GM19395 (cell line): Measurements from ENCODE around the gene ZIC4.

Source experiments
- ATAC-seq: cut with Tn5 transposase; IDR thresholded peaks from one replicate; pipeline ENCODE4 v1.9.1; 2021; ENCODE audit warnings: mild to moderate bottlenecking, moderate library complexity; ENCODE audit not compliant: unreplicated experiment

Gene ZIC4

DNA sequence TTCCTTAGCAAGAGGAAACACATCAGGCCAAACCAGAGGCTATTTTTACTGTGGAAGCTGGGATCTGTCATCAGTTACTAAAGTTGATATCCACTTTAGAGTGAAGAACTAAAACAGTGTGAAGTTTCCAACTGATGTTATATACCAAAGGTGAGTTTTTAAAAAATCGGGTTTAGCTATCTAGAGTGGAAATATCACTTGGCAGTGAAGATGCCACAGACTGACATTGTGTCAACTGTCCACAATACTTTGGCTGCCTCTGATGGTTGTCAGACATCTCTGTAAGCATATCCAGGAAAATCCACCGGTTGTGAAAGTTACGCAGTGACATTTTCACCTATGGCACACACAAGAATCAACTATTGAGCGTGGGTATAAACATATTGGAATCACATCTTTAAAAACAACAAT lies 12.0 kb upstream of the ZIC4 start:
- ATAC-seq, result no peak

DNA sequence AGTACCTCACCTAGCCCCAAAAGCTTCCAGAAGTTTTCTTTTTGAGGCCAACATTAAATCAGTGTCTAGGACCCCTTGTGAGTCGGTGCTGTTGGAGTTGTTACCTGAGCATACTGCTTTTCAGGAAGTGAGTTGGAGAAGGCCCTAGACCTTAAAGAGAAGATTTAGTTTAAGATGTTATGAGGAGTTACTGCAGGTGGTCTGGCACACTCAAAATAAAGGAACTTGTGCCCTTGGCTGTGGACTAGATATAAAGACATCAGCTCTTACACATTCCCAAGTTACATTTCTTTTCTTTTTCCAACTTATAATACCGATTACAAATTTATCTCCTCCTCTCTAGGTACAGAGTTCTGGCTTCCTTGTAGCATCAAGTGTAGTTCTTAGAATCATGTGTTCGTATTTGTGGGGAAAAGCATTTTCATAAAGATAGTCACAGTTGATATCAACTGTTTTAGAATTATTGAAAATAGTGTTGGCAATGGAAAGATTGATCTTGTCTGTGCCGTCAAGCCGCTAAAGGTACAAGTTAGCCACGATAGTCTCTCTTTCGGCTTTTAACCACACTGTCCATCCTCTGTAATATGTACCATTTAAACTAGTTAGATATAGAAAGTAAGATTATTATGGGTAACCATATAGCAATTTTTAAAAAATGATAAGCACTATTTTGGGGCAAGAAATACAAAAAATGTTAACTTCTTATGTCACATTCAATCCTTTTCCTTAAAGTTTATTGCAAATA lies 11.4 kb upstream of the ZIC4 start:
- ATAC-seq, result no peak

DNA sequence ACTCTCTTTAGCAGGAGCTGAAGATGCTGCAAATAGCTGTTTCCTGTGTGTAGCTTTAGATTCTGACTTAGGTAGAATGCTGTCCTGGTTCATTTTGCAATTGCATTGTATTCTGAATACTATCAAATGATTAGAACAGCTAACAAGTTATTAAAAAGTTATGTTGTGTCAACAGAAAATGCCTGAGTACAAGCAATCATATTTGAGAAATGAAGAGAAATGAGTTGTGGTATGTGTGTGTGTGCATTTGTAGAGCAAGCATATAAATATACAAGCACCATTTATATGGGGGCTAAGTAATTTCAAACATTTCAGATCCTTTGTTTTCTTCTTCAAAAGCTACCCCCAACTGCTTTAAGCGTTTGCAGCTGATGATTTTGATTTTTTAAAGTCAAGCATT lies 10.6 kb upstream of the ZIC4 start:
- ATAC-seq, result no peak

DNA sequence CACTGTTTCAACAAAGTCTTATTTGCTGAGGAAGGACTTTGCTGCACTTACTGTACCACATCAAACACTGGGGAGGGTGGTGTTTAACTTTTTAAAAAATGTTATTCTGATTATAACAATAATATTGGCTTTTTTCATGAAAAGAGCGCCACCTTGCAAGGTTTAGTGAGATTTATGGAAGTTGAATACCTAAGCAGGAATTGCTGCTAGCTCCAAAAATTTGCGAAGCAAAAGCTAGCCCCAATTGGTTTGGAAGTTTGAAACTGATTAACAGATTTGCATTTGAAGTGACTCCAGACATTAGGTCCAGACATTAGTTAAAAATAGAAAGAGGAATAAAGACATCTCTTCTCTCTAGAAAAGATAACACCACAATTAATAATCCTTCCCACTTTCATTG lies 9.5 kb upstream of the ZIC4 start:
- no peak for ATAC-seq

DNA sequence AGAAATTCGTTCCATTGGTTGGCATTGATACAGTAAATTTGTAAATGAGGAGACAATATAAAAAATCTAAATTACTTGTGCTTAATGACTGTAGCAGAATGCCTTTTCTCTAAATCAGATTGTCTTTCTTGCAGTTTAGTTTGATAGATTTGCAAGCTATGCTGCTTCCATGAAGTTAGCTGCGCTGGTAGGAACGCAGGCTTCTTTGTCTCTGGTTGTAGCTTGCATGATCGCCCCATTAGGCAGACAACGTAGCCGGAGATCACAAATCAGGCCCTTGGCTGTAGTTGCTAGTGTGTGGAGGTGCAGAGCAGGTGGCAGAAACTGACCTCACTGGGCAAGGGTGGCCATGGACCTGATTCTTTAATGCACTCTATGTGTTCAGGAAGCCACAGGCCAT lies 8.9 kb upstream of the ZIC4 start:
- no peak for ATAC-seq

DNA sequence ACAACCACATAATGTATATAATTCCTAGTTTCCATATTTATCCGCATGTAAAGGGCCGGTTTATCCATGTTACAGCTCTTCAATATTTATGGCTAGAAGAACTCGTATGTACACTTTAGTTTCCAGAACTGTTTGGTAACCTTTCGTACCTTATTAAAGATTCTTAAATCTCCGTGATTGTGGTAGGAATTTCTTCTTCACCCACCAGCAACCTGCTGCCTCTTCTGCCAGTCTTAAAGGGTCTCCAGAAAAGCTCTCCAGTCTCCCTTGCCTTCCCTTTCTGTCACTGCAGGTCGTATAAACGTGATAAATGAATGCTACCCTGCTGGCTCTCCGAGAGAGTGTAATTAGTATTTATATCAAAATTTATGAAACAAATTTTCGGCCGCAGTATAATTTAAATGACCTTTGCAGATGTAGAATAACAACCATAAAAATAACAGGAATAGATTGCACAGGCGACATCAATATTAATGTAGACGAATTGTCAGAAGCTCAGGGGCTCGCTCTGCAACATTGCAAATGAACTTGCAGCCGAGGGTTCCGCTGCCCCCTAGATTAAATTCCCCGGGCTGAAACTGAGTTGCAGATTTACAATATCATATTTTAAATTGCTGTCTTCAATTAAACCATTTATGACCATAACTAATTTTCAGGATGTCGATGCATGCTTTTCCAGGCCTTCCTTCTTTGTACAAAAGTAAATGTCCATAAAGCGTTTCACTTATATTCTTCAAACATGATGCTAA lies 8.2 kb upstream of the ZIC4 start:
- no peak for ATAC-seq

DNA sequence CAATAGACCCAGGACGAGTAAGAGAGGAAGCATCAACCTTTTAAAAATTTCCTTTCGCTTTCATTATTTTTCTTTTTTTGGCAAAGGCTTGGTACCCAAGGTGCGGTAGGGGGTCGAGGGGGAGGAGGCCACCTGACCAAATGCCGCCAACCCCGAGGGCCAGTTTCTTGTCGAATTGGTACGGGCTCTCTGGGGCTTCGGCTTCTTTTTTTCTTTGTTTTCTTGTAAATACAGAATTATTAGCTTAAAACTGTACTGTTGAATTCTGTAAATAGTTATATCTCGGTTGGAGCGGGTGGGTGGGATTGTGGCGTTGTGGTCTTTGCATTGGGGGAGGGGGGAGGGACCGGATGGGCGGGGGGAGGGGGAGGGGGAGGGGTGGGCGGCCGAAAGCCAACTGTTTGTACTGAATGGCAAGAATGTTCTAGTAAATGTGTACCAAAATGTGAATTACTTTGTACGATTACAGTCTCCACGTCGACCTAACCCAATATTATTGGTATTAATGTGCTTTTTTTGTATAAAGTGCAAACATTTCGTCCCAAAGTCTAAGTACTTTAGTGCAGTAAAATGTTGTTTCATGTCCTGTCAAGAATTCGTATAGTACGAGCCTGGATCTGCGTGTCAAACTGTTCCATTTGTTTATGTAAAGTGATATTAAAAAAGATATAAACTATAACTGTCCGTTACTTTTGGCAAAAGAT lies 7.5 kb upstream of the ZIC4 start:
- no peak for ATAC-seq

DNA sequence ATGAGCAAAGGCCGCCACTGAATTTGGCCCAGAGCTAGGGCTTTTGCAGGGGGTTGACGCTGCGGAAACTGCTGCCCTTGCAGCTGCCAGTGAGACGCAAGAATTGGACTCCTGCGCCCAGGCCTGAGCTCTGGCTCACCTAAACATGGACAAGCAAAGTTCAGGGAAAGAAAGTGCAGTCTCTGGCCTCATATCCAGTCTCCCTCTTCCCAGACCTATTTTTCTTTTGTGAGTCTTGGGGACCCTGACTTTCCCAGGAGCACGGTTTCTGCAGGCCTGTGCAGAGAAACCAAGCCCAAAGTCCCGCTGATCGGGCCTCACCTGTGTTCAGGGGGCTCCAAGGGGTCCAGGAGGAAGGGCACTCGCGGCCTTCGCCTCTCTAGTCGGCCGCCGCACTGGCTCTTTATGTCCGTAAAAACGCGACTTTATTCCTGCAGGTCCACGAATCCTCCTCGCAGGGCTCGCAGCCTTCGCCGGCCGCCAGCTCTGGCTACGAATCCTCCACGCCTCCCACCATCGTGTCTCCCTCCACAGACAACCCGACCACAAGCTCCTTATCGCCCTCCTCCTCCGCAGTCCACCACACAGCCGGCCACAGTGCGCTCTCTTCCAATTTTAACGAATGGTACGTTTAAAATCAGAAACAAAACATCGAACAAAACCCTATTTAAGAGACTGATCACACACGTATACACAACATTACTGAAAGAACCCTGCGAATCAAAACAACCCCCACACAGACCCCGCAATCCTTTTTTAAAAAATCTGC lies 6.8 kb upstream of the ZIC4 start:
- no peak for ATAC-seq

DNA sequence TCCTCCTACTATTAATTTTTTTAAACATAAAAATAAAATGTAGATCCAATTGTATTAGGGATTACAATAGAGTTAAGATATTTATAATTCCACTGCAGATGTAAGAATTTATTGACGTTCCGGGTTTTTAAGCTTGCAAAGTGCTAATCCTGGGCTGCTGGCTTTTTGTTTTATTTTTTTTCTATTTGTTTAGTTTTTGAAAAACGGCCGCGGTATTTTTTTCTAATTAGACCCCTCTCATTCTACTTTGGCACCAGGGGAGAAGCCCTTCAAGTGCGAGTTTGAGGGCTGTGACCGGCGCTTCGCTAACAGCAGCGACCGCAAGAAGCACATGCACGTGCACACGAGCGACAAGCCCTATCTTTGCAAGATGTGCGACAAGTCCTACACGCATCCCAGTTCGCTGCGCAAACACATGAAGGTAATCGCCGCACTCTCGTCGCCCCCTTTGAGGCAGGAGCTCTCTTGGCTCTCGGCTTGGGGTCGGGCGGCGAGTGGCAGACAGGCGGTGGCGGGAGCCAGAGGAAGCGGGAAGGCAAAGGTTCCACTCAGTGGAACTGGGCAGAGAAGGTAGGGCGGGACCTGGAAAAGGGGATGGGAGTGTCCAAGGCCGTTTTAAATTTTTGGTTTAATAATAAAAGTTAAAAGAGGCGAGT lies 6.0 kb upstream of the ZIC4 start:
- no peak for ATAC-seq

DNA sequence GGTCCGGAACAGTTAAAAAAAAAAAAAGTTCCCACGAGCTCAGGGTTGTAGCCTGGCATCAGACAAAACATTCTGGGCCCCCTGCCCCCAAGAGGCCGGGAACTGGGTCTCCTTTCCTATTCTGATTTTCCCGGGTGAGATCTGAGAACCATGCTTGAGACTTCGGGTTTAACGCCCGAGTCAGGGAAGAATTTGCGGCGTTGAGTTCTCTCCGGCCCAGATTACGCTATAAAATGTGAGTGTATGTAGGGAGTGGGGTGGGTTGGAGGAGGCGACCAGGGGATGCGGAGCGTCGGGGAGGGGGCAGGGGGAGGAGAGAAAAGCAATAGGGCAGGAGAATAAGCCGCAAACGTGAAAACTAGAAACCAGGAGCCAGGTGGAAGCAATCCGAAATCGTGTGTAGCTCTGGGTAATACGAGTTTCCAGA lies 5.5 kb upstream of the ZIC4 start:
- ATAC-seq, result no peak

DNA sequence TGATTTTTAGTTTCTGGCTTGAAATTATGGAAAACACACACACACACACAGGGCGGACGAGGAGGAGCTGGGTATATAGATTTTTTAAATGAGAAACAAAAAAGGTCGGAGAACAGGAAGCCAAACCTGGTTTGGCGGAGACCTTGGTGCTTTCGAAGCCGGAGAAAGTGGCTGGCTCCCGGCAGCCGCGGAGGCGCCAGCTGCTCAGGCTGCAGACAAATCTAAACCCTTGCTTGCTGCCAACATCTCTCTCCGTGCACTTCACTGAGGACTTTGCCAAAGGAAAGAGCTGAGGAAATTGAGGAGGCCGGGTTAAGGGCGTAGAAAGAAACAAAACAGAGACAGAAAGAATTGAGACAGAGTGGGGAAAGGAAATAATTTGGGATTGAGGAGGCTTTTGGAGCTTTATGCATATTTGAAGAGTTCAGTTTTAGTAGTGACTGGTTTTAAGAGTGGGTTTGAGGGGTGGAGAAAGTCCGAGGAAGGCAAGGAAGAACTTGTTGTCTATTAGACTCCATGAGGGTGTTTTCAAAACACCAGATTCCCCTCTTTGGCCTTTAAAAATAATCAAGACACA lies 5.0 kb upstream of the ZIC4 start:
- ATAC-seq, result no peak

DNA sequence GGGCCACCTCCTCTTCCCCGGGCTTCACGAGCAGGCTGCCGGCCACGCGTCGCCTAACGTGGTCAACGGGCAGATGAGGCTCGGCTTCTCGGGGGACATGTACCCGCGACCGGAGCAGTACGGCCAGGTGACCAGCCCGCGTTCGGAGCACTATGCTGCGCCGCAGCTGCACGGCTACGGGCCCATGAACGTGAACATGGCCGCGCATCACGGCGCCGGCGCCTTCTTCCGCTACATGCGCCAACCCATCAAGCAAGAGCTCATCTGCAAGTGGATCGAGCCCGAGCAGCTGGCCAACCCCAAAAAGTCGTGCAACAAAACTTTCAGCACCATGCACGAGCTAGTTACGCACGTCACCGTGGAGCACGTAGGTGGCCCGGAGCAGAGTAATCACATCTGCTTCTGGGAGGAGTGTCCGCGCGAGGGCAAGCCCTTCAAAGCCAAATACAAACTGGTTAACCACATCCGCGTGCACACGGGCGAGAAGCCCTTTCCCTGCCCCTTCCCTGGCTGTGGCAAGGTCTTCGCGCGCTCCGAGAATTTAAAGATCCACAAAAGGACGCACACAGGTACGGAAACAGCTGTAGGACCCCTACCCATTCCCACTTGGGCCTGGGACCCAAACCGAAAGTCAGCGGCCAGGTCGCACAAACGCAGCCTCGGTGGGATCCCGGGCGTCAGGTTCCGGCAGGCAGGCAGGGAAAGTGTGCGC lies 4.3 kb upstream of the ZIC4 start:
- ATAC-seq, result no peak

DNA sequence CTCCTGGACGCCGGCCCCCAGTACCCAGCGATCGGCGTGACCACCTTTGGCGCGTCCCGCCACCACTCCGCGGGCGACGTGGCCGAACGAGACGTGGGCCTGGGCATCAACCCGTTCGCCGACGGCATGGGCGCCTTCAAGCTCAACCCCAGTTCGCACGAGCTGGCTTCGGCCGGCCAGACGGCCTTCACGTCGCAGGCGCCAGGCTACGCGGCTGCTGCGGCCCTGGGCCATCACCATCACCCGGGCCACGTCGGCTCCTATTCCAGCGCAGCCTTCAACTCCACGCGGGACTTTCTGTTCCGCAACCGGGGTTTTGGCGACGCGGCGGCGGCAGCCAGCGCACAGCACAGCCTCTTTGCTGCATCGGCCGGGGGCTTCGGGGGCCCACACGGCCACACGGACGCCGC lies 3.8 kb upstream of the ZIC4 start:
- ATAC-seq, result no peak

DNA sequence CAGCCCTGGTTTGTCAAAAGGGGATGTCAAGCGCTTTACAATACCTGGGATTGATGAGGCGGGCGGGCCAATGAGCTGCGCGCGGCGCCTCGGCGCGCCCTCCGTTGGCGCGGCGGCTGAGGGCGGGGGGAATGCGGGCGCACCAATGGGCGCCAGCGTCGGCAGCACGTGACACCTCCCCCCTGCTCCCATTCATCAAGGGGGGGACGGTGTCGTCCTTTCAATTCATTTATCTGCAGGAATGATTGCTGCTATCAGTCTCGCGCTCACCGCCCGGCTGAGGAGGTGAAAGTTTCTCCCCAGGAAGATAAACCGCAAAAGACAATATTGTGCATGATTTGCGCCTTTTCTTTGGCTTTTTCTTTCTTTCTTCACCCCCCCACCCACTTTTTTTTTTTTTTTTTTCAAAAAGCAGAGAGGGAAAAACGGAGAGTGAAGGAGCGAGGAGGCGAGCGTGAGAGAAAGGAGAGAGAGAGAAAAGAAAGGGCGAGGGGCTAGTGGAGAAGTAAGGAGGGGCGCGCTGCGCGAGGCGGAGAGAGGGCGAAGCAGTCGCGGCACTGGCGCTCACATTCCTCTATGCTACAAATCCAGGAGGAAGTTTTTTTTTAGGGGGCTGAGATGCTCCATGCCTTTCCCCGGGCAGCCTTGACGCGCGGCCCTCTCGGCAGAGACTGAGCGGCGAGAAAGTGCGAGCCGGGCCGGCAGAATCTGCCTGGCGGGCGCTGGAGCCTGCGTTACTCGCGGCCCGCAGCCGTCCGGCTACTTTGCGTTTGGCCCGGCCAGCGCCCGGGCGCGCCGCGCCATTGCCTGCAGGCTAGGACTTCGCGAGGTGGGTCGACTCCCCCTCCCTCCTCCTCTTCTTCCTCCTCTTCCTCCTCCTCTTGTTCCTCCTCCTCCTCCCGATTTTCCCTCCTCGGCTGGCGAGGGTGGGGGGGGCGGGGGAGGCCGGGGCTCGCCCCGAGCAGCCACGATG lies 3.1 kb upstream of the ZIC4 start, which contains the start of gene ZIC1:
TSS of gene ZIC1 (plus strand) at position 223 of the 973 bp plus-strand sequence. CDS start at position 971, 748 bp downstream.
- ATAC-seq, result no peak

DNA sequence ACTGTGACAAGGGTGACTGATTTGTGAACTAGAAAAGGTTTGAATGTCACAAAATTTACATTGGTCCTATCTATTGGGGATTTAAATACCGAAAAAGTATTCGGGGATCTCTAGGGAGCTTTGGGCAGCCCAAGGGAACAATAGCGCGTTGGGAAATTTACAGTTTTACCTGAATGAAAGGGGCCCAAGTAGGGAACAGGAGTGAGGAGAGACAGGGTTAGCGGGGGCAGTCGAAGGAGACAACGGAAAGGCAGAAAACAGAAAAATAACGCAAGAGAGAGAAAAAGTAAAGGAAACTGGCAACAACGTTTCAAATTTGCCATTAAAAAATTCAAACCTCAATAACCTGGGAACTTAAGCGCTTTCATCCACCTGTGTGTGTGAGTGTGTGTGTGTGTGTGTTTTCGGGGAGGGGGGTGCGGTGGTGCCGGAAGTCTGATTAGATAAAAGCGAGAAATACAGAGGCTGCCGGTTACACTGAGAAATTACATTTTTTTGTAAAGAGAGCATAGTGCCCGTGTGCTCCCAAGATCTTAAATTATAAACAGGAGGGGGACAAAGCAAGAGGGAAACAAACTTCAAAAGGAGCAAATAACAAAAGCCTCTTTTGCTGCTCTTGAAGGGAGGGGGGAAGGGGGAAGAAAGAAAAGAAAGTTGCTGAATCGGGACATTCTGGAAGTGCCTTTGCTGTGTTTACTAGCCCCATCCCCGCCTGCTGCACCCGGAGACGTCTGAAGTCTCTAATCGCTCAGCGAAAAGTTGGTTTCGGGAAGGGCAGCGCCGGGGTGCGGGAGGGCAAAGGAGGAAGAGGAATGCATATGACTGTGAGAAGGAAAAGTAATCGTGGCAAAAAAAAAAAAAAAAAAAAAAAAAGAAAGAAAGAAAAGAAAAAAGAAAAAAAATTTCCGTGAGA lies 2.1 kb upstream of the ZIC4 start:
- ATAC-seq, result no peak

DNA sequence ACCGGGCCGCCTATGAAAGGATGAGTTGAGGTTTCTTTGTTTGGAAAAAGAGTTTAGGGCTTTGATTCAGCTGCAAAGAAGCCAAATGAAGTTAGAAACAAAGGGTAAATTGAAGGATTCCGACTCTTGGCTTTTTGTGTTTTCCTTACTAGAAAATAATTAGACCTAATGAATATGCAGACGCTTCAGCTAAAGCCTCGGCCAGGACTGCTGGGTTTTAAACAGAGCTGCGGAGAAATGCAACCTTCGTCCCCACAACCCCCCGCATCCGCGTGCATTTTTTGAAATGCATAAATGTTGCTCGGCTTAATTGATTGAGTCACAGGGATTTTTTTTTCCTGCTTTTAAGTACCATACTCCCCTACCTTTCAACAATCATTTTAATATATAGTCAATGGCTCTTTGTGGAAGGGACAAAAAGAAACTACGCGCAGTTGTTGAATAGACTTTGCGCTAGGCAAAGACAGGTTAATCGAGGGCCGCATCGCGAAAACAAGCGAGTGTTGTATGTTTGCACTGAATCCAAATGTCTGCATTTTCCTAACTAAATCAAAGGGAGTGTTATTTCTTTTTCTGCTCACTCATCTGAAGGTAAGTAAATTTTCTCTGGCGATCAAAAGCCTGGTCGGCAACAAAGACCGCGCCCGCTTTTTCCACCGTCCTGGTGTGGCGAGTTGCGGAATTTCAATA lies 1.3 kb upstream of the ZIC4 start:
- no peak for ATAC-seq

DNA sequence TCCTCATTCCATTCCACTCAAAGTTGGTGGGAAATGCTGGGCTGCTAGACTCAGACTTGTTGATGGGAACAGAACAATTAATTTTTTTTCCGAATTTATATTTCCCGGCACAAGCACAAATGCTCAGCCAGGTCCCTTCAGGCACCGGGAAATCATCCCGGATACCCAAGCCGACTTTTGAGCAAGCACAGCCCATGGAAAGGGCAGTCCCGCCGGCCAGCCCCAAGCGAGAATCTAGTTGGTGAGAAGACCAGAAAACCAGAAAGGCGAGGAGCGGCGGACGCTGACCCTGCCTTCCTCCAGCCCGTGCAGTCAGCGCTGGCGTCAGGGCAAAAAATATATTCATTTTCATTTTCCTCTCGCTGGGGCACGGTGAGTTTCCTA lies 763 bp upstream of the ZIC4 start:
- no peak for ATAC-seq
